NCI-H2196 treated with DMSO at 0.1 percent for 48 hours (cell line): ENCODE measurements around the gene PRDM8.
"Not testable (repeated sequence)": the region's sequence is repeated elsewhere in the genome, so short reads cannot be mapped to it uniquely, and the experiment has no call there.

ENCODE experiments used
- DNase-seq: peaks from one replicate; lab custom pipeline; 2025; ENCODE audit not compliant: unreplicated experiment; lab: John Stamatoyannopoulos, UW

The PRDM8 gene

GRCh38 chr4:80196922-80197573 lies at the start of gene PRDM8:
TSS of gene PRDM8 (plus strand) at chr4:80197503. CDS start at chr4:80200081, 2,578 bp downstream.
- DNase-seq, result no peak

DNA sequence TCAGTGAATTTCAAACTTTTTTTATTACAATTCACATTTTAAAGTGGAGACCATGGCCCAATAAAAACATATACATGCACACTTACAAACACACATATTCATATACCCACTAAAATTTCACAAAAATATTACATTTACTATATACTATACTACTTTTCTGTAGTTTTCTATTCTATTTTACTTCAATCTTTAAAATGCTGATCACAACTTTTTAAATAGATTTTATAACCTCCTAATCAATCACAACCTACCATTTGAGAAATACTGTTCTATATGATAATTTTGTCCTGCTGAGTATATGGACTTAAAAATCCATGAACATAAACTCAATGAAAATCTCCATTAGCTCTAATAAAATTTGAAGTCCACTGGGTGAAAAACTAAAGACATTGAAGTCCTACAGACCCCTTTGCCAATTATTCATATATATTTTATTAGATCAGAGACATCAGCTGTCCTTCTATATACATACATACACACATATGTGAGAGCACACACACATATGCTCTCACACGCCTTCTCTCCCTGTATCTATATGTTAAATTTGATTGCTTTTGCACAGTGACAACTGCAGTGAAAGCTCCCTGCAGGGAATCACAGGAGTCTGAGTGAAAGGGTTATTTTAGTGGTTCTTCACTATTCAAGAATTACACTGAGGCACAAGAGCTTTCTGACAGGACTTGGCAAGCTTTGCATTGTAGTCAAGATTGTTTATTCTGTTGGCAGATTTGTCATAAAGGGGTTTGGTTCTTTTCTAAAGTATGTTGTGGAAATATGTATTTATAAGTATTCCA lies 46.7 kb upstream of the PRDM8 start:
- DNase-seq, result no peak

- DNase-seq, result no peak
Measured at GRCh38 chr4:80151981-80152380, 45.3 kb upstream of the PRDM8 start.

DNA sequence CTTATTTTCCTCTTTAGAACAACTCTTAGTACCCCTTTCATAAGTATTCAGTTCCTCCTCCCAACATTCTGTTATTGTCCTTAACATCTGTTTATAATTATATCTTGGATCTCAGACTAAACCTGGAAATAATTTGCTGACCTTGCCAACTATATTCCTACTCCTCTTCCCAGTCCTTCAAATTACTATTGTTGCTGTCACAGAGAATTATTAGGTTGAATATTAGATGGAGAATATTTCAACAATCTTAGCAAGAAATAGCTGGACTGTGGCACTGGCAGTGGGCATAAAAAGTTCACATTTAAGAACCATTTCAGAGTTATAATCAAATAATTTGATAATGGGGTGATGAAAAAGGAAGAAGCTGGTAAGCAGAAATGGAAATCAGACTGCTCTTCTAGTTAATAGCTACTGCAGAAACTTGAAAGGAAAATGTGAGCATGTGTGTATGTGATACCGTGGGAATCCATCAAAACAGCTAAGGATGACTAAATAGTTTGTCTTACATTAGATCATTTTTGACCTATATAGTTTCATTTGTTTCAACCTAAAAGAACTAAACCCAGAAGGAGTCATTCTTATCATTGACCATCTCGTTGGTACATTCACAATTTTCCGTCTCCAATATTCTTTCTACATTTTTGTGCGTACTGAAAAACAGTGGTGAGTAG lies 43.3 kb upstream of the PRDM8 start:
- DNase-seq, result no peak

- DNase-seq, result no peak
Measured at GRCh38 chr4:80154545-80154933, 42.8 kb upstream of the PRDM8 start.

DNA sequence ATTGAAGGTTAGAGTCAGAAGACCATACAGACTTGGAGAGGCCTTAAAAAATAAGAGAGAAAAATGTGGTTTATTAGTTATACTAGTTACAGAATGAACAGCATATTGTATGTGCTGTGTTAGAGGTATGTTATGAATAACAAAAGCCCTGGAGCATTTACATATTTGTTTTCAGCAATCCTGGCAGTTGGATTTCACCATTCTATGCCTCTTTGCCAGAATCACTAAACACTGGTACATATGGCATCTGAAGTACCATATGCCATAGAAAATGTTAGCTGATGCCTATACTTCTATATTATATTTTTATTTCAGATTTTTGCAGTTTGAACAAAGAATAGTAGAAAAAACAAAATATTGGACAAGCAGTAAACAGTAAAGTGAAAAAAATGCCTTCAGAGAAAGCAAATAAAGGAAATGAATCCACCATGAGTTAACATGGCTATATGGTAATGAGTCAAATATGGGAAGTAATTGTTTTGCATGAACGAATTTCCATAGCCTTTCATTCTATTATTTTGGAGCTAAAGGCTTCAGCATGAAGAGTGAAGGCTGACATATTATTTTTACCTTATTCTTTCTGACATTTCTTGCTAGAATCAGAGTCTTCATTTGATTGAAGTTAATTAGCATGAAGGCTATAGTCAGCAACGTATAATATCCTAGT lies 41.9 kb upstream of the PRDM8 start:
- DNase-seq, result no peak

DNA sequence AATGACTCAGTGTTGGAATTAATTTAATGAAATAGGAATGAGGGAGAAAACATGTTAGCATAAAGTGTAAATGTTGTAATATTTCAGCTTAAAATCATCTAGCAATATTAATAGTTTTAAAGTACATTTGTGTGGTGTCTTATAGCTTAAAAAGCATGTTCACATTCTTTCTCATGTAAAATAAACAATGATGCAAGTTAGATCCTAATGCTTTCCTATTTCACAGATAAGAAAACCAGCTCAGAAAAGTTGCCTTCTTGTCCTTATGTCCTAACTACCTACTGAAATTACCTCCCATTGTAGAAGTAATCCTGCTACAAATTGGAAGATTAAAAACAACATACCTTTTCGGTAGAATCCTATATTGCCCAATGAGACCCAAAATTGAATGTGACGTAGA lies 40.9 kb upstream of the PRDM8 start:
- DNase-seq, result no peak

GRCh38 chr4:80161413-80162058 lies 35.8 kb upstream of the PRDM8 start:
- DNase-seq, result no peak

- DNase-seq, result no peak
Measured at GRCh38 chr4:80162418-80162817, 34.9 kb upstream of the PRDM8 start.

GRCh38 chr4:80165855-80166254 lies 31.4 kb upstream of the PRDM8 start:
- DNase-seq, result no peak

DNA sequence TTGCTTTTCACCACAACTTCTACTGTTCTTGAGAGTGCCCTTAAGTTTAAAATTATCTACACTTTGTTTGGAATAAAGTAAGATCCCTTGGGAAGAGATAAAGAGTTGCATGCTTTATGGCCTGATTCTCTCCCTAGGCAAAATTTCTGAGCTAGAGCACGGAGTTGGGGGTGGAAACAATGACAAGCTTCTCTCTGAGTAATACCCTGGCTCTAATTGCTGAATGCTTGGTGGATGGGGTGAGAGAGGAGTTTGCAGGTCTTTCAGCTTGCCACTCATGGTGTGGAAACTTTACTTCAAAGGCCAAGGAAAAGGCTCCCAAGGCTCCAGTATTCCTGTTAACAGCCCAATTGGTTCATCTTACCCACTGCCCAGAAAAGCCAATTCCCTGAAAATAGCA lies 26.1 kb upstream of the PRDM8 start:
- no peak for DNase-seq

GRCh38 chr4:80171656-80172055 lies 25.6 kb upstream of the PRDM8 start:
- DNase-seq, result no peak

DNA sequence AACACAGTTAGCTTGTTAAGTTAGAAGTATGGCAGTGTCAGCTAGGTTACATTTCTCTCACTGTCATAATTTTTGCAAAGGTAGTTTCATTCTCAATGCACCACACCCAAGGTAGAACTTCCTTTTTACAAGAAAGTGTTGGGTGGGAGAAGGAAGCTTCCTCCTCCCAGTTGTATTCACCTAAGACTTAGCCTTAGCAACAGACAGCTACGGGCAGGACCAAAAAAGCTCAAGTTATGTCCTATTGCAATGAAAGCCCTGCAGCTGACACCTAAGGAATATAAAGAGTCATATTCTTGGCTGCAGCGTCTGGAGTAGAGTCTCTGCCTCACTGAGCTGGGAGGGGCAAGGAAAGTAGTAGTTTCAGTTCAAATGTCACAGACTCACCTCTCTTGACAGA lies 25.1 kb upstream of the PRDM8 start:
- DNase-seq, result no peak

GRCh38 chr4:80173401-80173800 lies 23.9 kb upstream of the PRDM8 start:
- DNase-seq, result no peak

GRCh38 chr4:80173841-80174240 lies 23.5 kb upstream of the PRDM8 start:
- no peak for DNase-seq

DNA sequence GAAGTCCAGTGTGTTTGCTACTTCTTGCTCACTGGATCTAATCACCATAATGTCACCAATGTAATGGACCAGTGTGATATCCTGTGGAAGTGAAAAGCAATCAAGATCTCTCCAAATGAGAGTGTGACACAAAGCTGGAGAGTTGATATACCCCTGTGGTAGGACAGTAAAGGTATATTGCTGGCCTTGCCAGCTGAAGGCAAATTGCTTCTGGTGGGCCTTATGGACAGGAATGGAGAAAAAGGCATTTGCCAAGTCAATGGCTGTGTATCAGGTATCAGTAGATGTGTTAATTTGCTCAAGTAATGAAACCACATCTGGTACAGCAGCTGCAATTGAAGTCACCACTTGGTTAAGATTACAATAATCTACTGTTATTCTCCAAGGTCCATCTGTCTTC lies 19.5 kb upstream of the PRDM8 start:
- DNase-seq, result not testable (repeated sequence)

DNA sequence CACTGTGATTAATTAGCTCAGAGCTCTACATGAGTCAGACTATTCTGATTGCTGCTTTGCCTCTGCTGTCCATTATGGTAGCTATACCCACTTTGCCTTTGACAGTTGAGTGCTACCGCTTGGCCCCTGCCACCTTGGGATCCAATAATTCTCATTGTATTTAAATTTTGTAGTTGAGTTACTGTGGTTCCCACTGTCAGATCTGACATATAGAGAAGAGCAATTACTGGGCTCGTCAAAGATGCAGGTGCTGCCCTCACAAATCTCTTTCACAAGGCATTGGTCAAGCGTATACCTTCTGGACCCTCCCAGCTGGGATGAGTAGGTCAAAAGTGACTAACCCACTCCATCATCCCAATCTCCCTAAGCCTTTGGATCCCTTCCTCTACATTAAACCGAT lies 18.3 kb upstream of the PRDM8 start:
- no peak for DNase-seq

DNA sequence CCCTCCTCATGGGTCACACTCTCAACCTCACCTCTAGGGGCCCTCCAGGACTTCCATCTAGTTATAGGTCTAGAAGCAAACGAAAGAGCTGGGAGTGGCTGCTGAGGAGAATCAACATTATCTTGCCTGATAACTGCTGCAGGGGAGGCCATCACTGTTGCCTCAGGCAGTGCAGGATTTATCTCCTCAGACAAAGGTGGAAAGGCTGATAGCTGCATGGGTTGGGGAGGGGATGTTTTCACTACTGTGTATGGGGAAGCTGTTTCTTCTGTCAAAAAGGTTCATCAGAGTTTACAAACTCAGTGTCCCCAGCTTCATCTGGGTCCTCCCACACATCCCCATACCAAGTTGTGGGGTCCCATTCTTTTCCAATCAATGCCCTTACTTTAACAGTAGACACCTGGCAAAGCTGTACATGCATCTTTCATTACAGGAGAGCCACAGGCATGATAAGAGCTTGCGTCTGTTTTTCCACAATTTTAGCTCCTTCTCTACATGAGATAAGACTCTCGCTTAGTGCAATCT lies 17.6 kb upstream of the PRDM8 start:
- no peak for DNase-seq

DNA sequence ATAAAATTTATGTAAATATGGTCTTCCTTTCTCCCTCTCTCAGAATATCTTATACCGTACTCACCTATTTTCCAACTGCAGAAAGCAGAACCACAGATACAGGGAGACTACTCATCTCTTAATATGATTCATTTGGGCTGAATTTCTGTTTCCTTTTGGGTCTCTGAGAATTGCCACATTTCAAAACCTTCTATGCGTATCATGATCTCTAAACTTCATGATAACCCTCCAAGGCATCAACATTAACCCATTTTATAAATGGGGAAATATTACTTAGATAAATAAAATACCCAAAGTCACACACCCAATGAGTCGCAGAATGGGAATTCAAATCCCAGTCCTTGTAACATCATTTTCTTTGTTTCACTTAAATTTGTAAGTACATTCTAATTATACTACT lies 16.6 kb upstream of the PRDM8 start:
- DNase-seq, result no peak

GRCh38 chr4:80182237-80182866 lies 15.0 kb upstream of the PRDM8 start:
- DNase-seq, result no peak
